Activated CD4-positive, CD25-positive, alpha-beta regulatory T cell treated with anti-CD3 and anti-CD28 coated beads, Interleukin-2, amount 50 U/mL, for 72 hours (primary cell): ENCODE data around the gene INSC.
A peak's percentile ranks its signal among the peaks of the same experiment; 100 is the strongest.

ENCODE experiments used
- DNase-seq: peaks from one replicate; pipeline ENCODE4 v3.0.0; 2021

Gene INSC

GRCh38 chr11:15190611-15191010, 75.9 kb downstream of the INSC start:
- no peak for DNase-seq

GRCh38 chr11:15192005-15192556, 77.4 kb downstream of the INSC start:
- DNase-seq: no peak

GRCh38 chr11:15194671-15195415, 80.1 kb downstream of the INSC start:
- DNase-seq: no peak

- no peak for DNase-seq
Measured at GRCh38 chr11:15195454-15196200, 80.9 kb downstream of the INSC start.

- DNase-seq: no peak
Measured at GRCh38 chr11:15196704-15197103, 82.0 kb downstream of the INSC start.

GRCh38 chr11:15197696-15198095, 83.0 kb downstream of the INSC start:
- DNase-seq: no peak

- DNase-seq: no peak
Measured at GRCh38 chr11:15198284-15198683, 83.6 kb downstream of the INSC start.

- DNase-seq: no peak
Measured at GRCh38 chr11:15199693-15200092, 85.0 kb downstream of the INSC start.

GRCh38 chr11:15200696-15201095, 86.0 kb downstream of the INSC start:
- no peak for DNase-seq

- DNase-seq: no peak
Measured at GRCh38 chr11:15201586-15201985, 86.9 kb downstream of the INSC start.

GRCh38 chr11:15202626-15203025, 87.9 kb downstream of the INSC start:
- DNase-seq: no peak

GRCh38 chr11:15204711-15205110, 90.0 kb downstream of the INSC start:
- no peak for DNase-seq

GRCh38 chr11:15206791-15207190, 92.1 kb downstream of the INSC start:
- DNase-seq: no peak

GRCh38 chr11:15208378-15209222, 93.9 kb downstream of the INSC start:
- DNase-seq: peak; percentile 73

- no peak for DNase-seq
Measured at GRCh38 chr11:15212876-15213275, 98.2 kb downstream of the INSC start.

GRCh38 chr11:15213471-15214231, 98.9 kb downstream of the INSC start:
- no peak for DNase-seq

- DNase-seq: no peak
Measured at GRCh38 chr11:15215005-15215404, 100.3 kb downstream of the INSC start.

- no peak for DNase-seq
Measured at GRCh38 chr11:15216678-15217077, 102.0 kb downstream of the INSC start.

GRCh38 chr11:15217416-15217815, 102.7 kb downstream of the INSC start:
- DNase-seq: no peak

- no peak for DNase-seq
Measured at GRCh38 chr11:15222777-15223176, 108.1 kb downstream of the INSC start.

GRCh38 chr11:15223318-15223717, 108.6 kb downstream of the INSC start:
- no peak for DNase-seq

GRCh38 chr11:15224466-15224865, 109.7 kb downstream of the INSC start:
- DNase-seq: no peak
